HCT116 (cell line): ENCODE measurements around the gene ACBD4. TPM values are rescaled to one million over a fixed set of nuclear protein-coding genes. Genes with fewer than 3 reads are reported as not detected.

Source experiments
- ATAC-seq: fragments of 200-7000 bp; cut with Tn5 transposase; 2 replicates; pipeline ENCODE4 v1.9.1; 2020; ENCODE audit warnings: mild to moderate bottlenecking, moderate library complexity
- BruUV-seq: library from RNA; stranded (reverse); fragments of 400-500 nt; replicated peaks from 2 replicates; lab custom pipeline; 2021; lab: Mats Ljungman, UMichigan
- CTCF ChIA-PET: fragments of 300-600 bp; sonication (Branson Sonifier 250); formaldehyde crosslinking; loops from one replicate; lab custom pipeline; 2021; ENCODE audit warnings: antibody characterized with exemption; lab: Charles Lee
- POLR2A ChIA-PET: fragments of 300-600, 350-600 bp; sonication (Branson Sonifier 250); formaldehyde crosslinking; loops from one replicate; lab custom pipeline; 2021; ENCODE audit warnings: antibody characterized with exemption; lab: Charles Lee
- RAD21 ChIA-PET, 2 experiments: fragments of 300-600 bp; sonication (Branson Sonifier 250); formaldehyde crosslinking; loops; one replicate each; lab custom pipeline; 2023; ENCODE audit warnings: low total read pairs in 2 of 2; ENCODE audit not compliant: uncharacterized antibody in 2 of 2, unreplicated experiment in 2 of 2, low non-redundant PET in 1 of 2; lab: Charles Lee
- DNase-seq: peaks from one replicate; pipeline ENCODE4 v3.0.0-alpha.2; 2010; ENCODE audit warnings: low read depth, low spot score
- H2AFZ ChIP-seq: fragments of 200-600 bp; shearing (Covaris generic), sonication (generic); 2 replicates; pipeline ENCODE4 v1.6.1; 2017; ENCODE audit warnings: low read depth, mixed run types, mixed read lengths, antibody characterized with exemption, low read length; ENCODE audit not compliant: poor library complexity, severe bottlenecking
- H3K27ac ChIP-seq: 2 replicates; pipeline ENCODE4 v1.5.1; 2012; ENCODE audit warnings: low read depth, low read length
- H3K27me3 ChIP-seq: fragments of 200-600 bp; sonication (generic); 2 replicates; pipeline ENCODE4 v1.6.1; 2016; ENCODE audit warnings: mixed run types, low read length, mixed read lengths; ENCODE audit not compliant: insufficient read depth
- H3K36me3 ChIP-seq, 2 experiments: fragments of 200-500 bp in 1 of 2; fragments of 200-600 bp in 1 of 2; sonication (Bioruptor generic) in 1 of 2; sonication (generic) in 1 of 2; 2 replicates each; pipeline versions ENCODE4 v1.5.1 to v1.6.1; 2014 to 2016; ENCODE audit warnings: low read length in 2 of 2, inconsistent platforms in 1 of 2, mixed read lengths in 1 of 2, mixed run types in 1 of 2; ENCODE audit not compliant: insufficient read depth in 2 of 2, control insufficient read depth in 1 of 2
- H3K4me1 ChIP-seq, 2 experiments: fragments of 200-600 bp in 1 of 2; sonication (generic) in 1 of 2; 2 replicates each; pipeline versions ENCODE4 v1.5.1 to v1.6.1; 2012 to 2017; ENCODE audit warnings: low read length in 2 of 2, inconsistent platforms in 1 of 2, mild to moderate bottlenecking in 1 of 2, mixed read lengths in 1 of 2, mixed run types in 1 of 2, moderate library complexity in 1 of 2; ENCODE audit not compliant: insufficient read depth in 2 of 2, control insufficient read depth in 1 of 2
- H3K4me2 ChIP-seq: fragments of 200-600 bp; sonication (generic); 2 replicates; pipeline ENCODE4 v1.6.1; 2017; ENCODE audit warnings: mixed run types, low read length, mixed read lengths
- H3K4me3 ChIP-seq, 2 experiments: fragments of 200-600 bp in 1 of 2; sonication (generic) in 1 of 2; replicated peaks in 1 of 2; 2 replicates each; pipeline ENCODE4 v1.5.1; 2011 to 2016; ENCODE audit warnings: low read length in 2 of 2, control low read depth in 1 of 2, low read depth in 1 of 2, mild to moderate bottlenecking in 1 of 2, mixed read lengths in 1 of 2, mixed run types in 1 of 2
- H3K79me2 ChIP-seq: fragments of 200-600 bp; sonication (generic); 2 replicates; pipeline ENCODE4 v1.6.1; 2017; ENCODE audit warnings: mild to moderate bottlenecking, mixed run types, low read length, moderate library complexity, mixed read lengths; ENCODE audit not compliant: insufficient read depth
- H3K9ac ChIP-seq: fragments of 200-600 bp; sonication (generic); 2 replicates; pipeline ENCODE4 v1.6.1; 2016; ENCODE audit warnings: low read length, mixed read lengths
- H3K9me2 ChIP-seq: fragments of 200-600 bp; sonication (generic), shearing (Covaris generic); 2 replicates; pipeline ENCODE4 v1.6.1; 2017; ENCODE audit warnings: mixed run types, mild to moderate bottlenecking, moderate library complexity; ENCODE audit not compliant: insufficient read depth
- H3K9me3 ChIP-seq, 2 experiments: fragments of 200-500 bp in 1 of 2; fragments of 200-600 bp in 1 of 2; sonication (Bioruptor generic) in 1 of 2; sonication (generic) in 1 of 2; 2 replicates each; pipeline ENCODE4 v1.6.1; 2014 to 2017; ENCODE audit warnings: low read length in 2 of 2, mixed read lengths in 2 of 2, inconsistent platforms in 1 of 2, low read depth in 1 of 2, mild to moderate bottlenecking in 1 of 2, mixed run types in 1 of 2, moderate library complexity in 1 of 2; ENCODE audit not compliant: control insufficient read depth in 1 of 2, insufficient read depth in 1 of 2
- H4K20me1 ChIP-seq: fragments of 200-600 bp; sonication (generic), shearing (Covaris generic); 2 replicates; pipeline ENCODE4 v1.6.1; 2017; ENCODE audit warnings: mixed run types, mild to moderate bottlenecking, moderate library complexity; ENCODE audit not compliant: insufficient read depth
- CBX3 ChIP-seq: IDR thresholded peaks from 2 replicates; pipeline ENCODE4 v1.6.1; 2012; ENCODE audit warnings: low read depth
- EGR1 ChIP-seq: IDR thresholded peaks from 2 replicates; pipeline ENCODE4 v1.6.1; 2012; ENCODE audit warnings: low read depth
- EZH2phosphoT487 ChIP-seq: fragments of 200-600 bp; IDR thresholded peaks from 2 replicates; pipeline ENCODE4 v1.6.1; 2018; ENCODE audit warnings: antibody characterized with exemption, borderline replicate concordance
- POLR2A ChIP-seq: IDR thresholded peaks from 2 replicates; pipeline ENCODE4 v1.7.0; 2011; ENCODE audit warnings: borderline replicate concordance; ENCODE audit not compliant: insufficient read depth, insufficient read length; ENCODE audit errors: extremely low read depth
- POLR2AphosphoS5 ChIP-seq: IDR thresholded peaks from 2 replicates; pipeline ENCODE4 v1.6.1; 2011; ENCODE audit warnings: mild to moderate bottlenecking, low read depth, low read length, moderate library complexity
- RAD21 ChIP-seq: IDR thresholded peaks from 2 replicates; pipeline ENCODE4 v1.6.1; 2012; ENCODE audit warnings: low read depth, mild to moderate bottlenecking
- REST ChIP-seq: IDR thresholded peaks from 2 replicates; pipeline ENCODE4 v1.6.1; 2012; ENCODE audit warnings: low read depth
- TCF7L2 ChIP-seq: IDR thresholded peaks from 2 replicates; pipeline ENCODE4 v1.7.0; 2011; ENCODE audit warnings: borderline replicate concordance, inconsistent platforms; ENCODE audit not compliant: insufficient read depth, insufficient read length; ENCODE audit errors: extremely low read depth
- ZFX ChIP-seq: fragments of 450-650 bp; IDR thresholded peaks from 2 replicates; pipeline ENCODE4 v1.6.1; 2017
- ZNF274 ChIP-seq: fragments of 200-500 bp; sonication (Bioruptor generic); IDR thresholded peaks from 2 replicates; pipeline ENCODE4 v1.6.1; 2014; ENCODE audit warnings: mild to moderate bottlenecking, low read depth, low read length, inconsistent platforms
- intact Hi-C: fragments of 100-400 bp; cut with micrococcal nuclease; formaldehyde crosslinking; loops from 2 replicates; pipeline ENCODE4 v1.10.0; 2022
- total RNA-seq: library from RNA; stranded (reverse); gene quantifications from one replicate; pipeline ENCODE4 v1.2.1, GENCODE V29; 2021; ENCODE audit not compliant: unreplicated experiment
- TF ChIP-seq, protein P1 (sequence below): IDR thresholded peaks from 2 replicates; pipeline ENCODE4 v1.6.1; 2011; ENCODE audit warnings: mild to moderate bottlenecking, low read length, moderate library complexity; ENCODE audit not compliant: insufficient replicate concordance; ENCODE audit errors: extremely low read depth
- TF ChIP-seq, protein P2 (sequence below): IDR thresholded peaks from 2 replicates; pipeline ENCODE4 v1.6.1; 2012

ACBD4 gene
- total RNA-seq, 1 experiment from 2014 or later: 13.6 TPM

GRCh38 chr17:45112559-45113423 lies 22.7 kb upstream of the ACBD4 start:
- ChIA-PET RAD21 (no interaction called here), POLR2A (interaction anchor here (1.5 kb wide), 1 partner anchor 15 kb away, joined by 4 read pairs; no protein-coding TSS in a partner anchor), CTCF (no interaction called here)
- no peak for ATAC-seq
- intact Hi-C loops: no loop called here
- Histone ChIP-seq H3K4me3 (no peak overlapping the region), H3K27me3 (no peaks in the 10 kb centered on the region), H3K9ac (no peak overlapping the region), H3K4me1 (peaks cover 3 to 10% of the 10 kb centered on the region in 2 experiments; a peak in 2 of 4 replicates), H3K9me3 (no peaks in the 10 kb centered on the region), H4K20me1 (no peaks in the 10 kb centered on the region), H3K9me2 (no peaks in the 10 kb centered on the region), H2AFZ (no peak overlapping the region), H3K79me2 (no peaks in the 10 kb centered on the region), H3K27ac (no peak overlapping the region), H3K4me2 (no peak overlapping the region), H3K36me3 (peaks cover 2 to 4% of the 10 kb centered on the region in 2 experiments; a peak in 3 of 4 replicates)
- no peak for DNase-seq
- BruUV-seq: no TSS peak
- TF ChIP-seq EZH2phosphoT487: no peak
- no peak for TF ChIP-seq EGR1
- no peak for TF ChIP-seq ZNF274
- TF ChIP-seq POLR2A: no peak
- no peak for TF ChIP-seq REST
- TF ChIP-seq RAD21: no peak
- TF ChIP-seq, protein P1, sequence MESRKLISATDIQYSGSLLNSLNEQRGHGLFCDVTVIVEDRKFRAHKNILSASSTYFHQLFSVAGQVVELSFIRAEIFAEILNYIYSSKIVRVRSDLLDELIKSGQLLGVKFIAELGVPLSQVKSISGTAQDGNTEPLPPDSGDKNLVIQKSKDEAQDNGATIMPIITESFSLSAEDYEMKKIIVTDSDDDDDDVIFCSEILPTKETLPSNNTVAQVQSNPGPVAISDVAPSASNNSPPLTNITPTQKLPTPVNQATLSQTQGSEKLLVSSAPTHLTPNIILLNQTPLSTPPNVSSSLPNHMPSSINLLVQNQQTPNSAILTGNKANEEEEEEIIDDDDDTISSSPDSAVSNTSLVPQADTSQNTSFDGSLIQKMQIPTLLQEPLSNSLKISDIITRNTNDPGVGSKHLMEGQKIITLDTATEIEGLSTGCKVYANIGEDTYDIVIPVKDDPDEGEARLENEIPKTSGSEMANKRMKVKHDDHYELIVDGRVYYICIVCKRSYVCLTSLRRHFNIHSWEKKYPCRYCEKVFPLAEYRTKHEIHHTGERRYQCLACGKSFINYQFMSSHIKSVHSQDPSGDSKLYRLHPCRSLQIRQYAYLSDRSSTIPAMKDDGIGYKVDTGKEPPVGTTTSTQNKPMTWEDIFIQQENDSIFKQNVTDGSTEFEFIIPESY: no peak
- TF ChIP-seq ZFX: no peak
- no peak for TF ChIP-seq TCF7L2
- TF ChIP-seq POLR2AphosphoS5: no peak
- TF ChIP-seq CBX3: no peak
- TF ChIP-seq, protein P2, sequence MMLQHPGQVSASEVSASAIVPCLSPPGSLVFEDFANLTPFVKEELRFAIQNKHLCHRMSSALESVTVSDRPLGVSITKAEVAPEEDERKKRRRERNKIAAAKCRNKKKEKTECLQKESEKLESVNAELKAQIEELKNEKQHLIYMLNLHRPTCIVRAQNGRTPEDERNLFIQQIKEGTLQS: no peak
